ENCODE measurements around the gene SPTBN2. TPM values are rescaled to one million over a fixed set of nuclear protein-coding genes. Genes with fewer than 3 reads are reported as not detected.

SPTBN2 gene
- polyA plus RNA-seq, 2 of the 4 experiments (the other 2 are of a cell fraction), result 4.4 to 9.9 TPM

DNA sequence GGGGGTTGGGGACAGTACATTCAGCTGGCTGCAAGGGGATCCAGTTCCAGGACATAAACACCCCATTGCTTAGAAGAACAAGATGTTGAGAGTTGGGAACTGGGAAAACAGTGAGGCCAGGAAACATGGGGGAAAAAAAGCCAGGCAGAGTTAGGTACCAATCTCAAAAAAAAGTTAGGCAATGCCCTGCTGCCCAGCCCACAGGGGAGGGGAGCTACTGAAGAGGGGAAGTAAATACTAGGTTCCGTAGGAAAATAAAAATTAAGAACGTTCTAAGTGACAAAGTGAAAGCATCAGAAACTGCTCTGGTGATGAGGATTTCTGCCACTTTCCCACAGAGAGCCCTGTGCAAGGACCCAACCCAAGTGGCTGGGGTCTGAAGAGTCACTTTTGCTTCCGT lies 12.0 kb downstream of the SPTBN2 start (continued):
- TF ChIP-seq, protein P1, sequence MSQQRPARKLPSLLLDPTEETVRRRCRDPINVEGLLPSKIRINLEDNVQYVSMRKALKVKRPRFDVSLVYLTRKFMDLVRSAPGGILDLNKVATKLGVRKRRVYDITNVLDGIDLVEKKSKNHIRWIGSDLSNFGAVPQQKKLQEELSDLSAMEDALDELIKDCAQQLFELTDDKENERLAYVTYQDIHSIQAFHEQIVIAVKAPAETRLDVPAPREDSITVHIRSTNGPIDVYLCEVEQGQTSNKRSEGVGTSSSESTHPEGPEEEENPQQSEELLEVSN (IDR thresholded peaks at IDR 0.05; ENCODE audit: borderline replicate concordance, low read depth), result no peak
- TF ChIP-seq NR3C1 (IDR thresholded peaks at IDR 0.05) (no peak), ZC3H11A (IDR thresholded peaks at IDR 0.05) (no peak)

GRCh38 chr11:66715346-66716085 lies 13.5 kb downstream of the SPTBN2 start:
- no peaks in the 10 kb centered on the region for H3K9me3 ChIP-seq
- ATAC-seq, result no peak
- FAIRE-seq, result no peak
- CTCF ChIA-PET, result interaction anchor here (0.6 to 2.8 kb wide), 6 partner anchors 10 to 122 kb away, joined by 3 to 8 read pairs (median 4); no protein-coding TSS in a partner anchor
- H3K4me2 ChIP-seq, result no peak overlapping the region
- TF ChIP-seq ZNF302 (CRISPR knock-in tag; IDR thresholded peaks at IDR 0.05), result no peak
- TF ChIP-seq, protein P2, sequence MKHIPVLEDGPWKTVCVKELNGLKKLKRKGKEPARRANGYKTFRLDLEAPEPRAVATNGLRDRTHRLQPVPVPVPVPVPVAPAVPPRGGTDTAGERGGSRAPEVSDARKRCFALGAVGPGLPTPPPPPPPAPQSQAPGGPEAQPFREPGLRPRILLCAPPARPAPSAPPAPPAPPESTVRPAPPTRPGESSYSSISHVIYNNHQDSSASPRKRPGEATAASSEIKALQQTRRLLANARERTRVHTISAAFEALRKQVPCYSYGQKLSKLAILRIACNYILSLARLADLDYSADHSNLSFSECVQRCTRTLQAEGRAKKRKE (CRISPR knock-in tag; IDR thresholded peaks at IDR 0.05; ENCODE audit: low read depth), result no peak
- no peak for TF ChIP-seq HMGXB4 (CRISPR knock-in tag; IDR thresholded peaks at IDR 0.05; ENCODE audit: borderline replicate concordance)
- no peak for TF ChIP-seq BHLHE40 (IDR thresholded peaks at IDR 0.05; ENCODE audit: low read depth, low read length)
- TF ChIP-seq, protein P3, sequence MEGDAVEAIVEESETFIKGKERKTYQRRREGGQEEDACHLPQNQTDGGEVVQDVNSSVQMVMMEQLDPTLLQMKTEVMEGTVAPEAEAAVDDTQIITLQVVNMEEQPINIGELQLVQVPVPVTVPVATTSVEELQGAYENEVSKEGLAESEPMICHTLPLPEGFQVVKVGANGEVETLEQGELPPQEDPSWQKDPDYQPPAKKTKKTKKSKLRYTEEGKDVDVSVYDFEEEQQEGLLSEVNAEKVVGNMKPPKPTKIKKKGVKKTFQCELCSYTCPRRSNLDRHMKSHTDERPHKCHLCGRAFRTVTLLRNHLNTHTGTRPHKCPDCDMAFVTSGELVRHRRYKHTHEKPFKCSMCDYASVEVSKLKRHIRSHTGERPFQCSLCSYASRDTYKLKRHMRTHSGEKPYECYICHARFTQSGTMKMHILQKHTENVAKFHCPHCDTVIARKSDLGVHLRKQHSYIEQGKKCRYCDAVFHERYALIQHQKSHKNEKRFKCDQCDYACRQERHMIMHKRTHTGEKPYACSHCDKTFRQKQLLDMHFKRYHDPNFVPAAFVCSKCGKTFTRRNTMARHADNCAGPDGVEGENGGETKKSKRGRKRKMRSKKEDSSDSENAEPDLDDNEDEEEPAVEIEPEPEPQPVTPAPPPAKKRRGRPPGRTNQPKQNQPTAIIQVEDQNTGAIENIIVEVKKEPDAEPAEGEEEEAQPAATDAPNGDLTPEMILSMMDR (IDR thresholded peaks at IDR 0.05), result no peak
- no peak for TF ChIP-seq EHF (CRISPR knock-in tag; IDR thresholded peaks at IDR 0.05)
- no peak for TF ChIP-seq RCOR1 (IDR thresholded peaks at IDR 0.05; ENCODE audit: low read depth, low read length)
- no peak for TF ChIP-seq RNF2 (IDR thresholded peaks at IDR 0.05; ENCODE audit: borderline replicate concordance, low read depth)
- TF ChIP-seq ZC3H11A (IDR thresholded peaks at IDR 0.05), result no peak
- TF ChIP-seq EHMT2 (IDR thresholded peaks at IDR 0.05; ENCODE audit: low read depth), result no peak
- TF ChIP-seq GATA3 (IDR thresholded peaks at IDR 0.05; ENCODE audit: borderline replicate concordance), result no peak
- TF ChIP-seq, protein P4, sequence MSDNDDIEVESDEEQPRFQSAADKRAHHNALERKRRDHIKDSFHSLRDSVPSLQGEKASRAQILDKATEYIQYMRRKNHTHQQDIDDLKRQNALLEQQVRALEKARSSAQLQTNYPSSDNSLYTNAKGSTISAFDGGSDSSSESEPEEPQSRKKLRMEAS (IDR thresholded peaks at IDR 0.05), result no peak
- TF ChIP-seq RFX5 (IDR thresholded peaks at IDR 0.05), result no peak
- no peak for TF ChIP-seq SREBF2 (IDR thresholded peaks at IDR 0.05)
- no peak for TF ChIP-seq POLR2A (IDR thresholded peaks at IDR 0.05; ENCODE audit: low read length)
- TF ChIP-seq, protein P5, sequence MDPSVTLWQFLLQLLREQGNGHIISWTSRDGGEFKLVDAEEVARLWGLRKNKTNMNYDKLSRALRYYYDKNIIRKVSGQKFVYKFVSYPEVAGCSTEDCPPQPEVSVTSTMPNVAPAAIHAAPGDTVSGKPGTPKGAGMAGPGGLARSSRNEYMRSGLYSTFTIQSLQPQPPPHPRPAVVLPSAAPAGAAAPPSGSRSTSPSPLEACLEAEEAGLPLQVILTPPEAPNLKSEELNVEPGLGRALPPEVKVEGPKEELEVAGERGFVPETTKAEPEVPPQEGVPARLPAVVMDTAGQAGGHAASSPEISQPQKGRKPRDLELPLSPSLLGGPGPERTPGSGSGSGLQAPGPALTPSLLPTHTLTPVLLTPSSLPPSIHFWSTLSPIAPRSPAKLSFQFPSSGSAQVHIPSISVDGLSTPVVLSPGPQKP (IDR thresholded peaks at IDR 0.05; ENCODE audit: low read depth, low read length), result no peak
- no peak for TF ChIP-seq HDAC2 (IDR thresholded peaks at IDR 0.05)
- TF ChIP-seq KDM5A (IDR thresholded peaks at IDR 0.05), result no peak
- TF ChIP-seq TFCP2L1 (CRISPR knock-in tag; IDR thresholded peaks at IDR 0.05), result no peak
- H3K4me1 ChIP-seq, result peaks cover 6% of the 10 kb centered on the region; the same call in 2 of the 3 replicates
- 89% methylated on average over 19 of the region's 19 CpGs for WGBS (ENCODE audit: missing lambda C conversion rate)
- POLR2A ChIA-PET, result no interaction called here
- no peak overlapping the region for H3K27ac ChIP-seq
- no peak for DNase-seq (ENCODE audit: low read depth in 1 of 2, low spot score in 1 of 2)
- no peak overlapping the region for H3K4me3 ChIP-seq
